Peyer's patch (tissue), 4 donors: ENCODE measurements around the gene ENPP4. TPM values are rescaled to one million over a fixed set of nuclear protein-coding genes. Genes with fewer than 3 reads are reported as not detected.
"Not testable (repeated sequence)": the region's sequence is repeated elsewhere in the genome, so short reads cannot be mapped to it uniquely, and the experiment has no call there.

ENCODE experiments used
- DNase-seq, 3 donors: peaks; one replicate each; pipeline ENCODE4 v3.0.0-alpha.2; 2017 to 2019
- H3K27ac ChIP-seq, 4 donors: fragments of 200-600 bp; sonication (generic); one replicate each; pipeline ENCODE4 v1.5.1; 2016 to 2019
- H3K27me3 ChIP-seq, 2 donors: fragments of 200-600 bp; sonication (generic); one replicate each; pipeline ENCODE4 v1.5.1; 2019
- H3K36me3 ChIP-seq, 3 donors: fragments of 200-600 bp; sonication (generic); one replicate each; pipeline ENCODE4 v1.5.1; 2016 to 2019
- H3K4me1 ChIP-seq, 4 donors: fragments of 200-600 bp; sonication (generic); one replicate each; pipeline ENCODE4 v1.5.1; 2016 to 2019
- H3K4me3 ChIP-seq, 4 donors: fragments of 200-600 bp; sonication (generic); 1 replicate in 3 of 4; 2 replicates in 1 of 4; pipeline ENCODE4 v1.5.1; 2016 to 2019; ENCODE audit warnings: mild to moderate bottlenecking in 1 of 4
- H3K9me3 ChIP-seq, 4 donors: fragments of 200-600 bp; sonication (generic); one replicate each; pipeline ENCODE4 v1.5.1; 2016 to 2019; ENCODE audit warnings: mild to moderate bottlenecking in 1 of 4
- CTCF ChIP-seq, 6 experiments: fragments of 450-650 bp in 4 of 6; fragments of 200-600 bp in 2 of 6; sonication (generic) in 1 of 6; IDR thresholded peaks; one replicate each; pipeline ENCODE4 v1.5.1; 2017 to 2019; ENCODE audit warnings: antibody characterized with exemption in 6 of 6, mild to moderate bottlenecking in 3 of 6, moderate library complexity in 1 of 6
- POLR2A ChIP-seq, 2 donors: fragments of 450-650 bp; IDR thresholded peaks; one replicate each; pipeline ENCODE4 v1.5.1; 2017; ENCODE audit warnings: antibody characterized with exemption in 2 of 2, mild to moderate bottlenecking in 2 of 2, moderate library complexity in 2 of 2
- total RNA-seq, 4 donors: library from RNA; depleted of rRNA; stranded (reverse); fragments of >200 nt; gene quantifications; one replicate each; pipeline ENCODE4 v1.1.0, GENCODE V29; 2016

ENPP4 gene
- total RNA-seq, 4 donors from 2014 or later: 4.1 to 22.6 (median 14.1) TPM

GRCh38 chr6:46130666-46131065 lies 877 bp downstream of the ENPP4 start:
- H3K27ac ChIP-seq: peak overlapping the region in 2 of 4 donors; percentile 78 to 84
- no peaks in the 10 kb centered on the region for H3K4me1 ChIP-seq
- H3K36me3 ChIP-seq: no peaks in the 10 kb centered on the region
- no peak for TF ChIP-seq POLR2A (IDR thresholded peaks at IDR 0.05)
- TF ChIP-seq CTCF (IDR thresholded peaks at IDR 0.05): no peak
- no peaks in the 10 kb centered on the region for H3K9me3 ChIP-seq
- no peak for DNase-seq
- no peaks in the 10 kb centered on the region for H3K27me3 ChIP-seq
- peak overlapping the region; percentile 60 to 87 (median 78) for H3K4me3 ChIP-seq

DNA sequence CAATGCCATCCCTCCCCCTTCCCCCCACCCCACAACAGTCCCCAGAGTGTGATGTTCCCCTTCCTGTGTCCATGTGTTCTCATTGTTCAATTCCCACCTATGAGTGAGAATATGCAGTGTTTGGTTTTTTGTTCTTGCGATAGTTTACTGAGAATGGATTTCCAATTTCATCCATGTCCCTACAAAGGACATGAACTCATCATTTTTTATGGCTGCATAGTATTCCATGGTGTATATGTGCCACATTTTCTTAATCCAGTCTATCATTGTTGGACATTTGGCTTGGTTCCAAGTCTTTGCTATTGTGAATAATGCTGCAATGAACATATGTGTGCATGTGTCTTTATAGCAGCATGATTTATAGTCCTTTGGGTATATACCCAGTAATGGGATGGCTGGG lies 1.5 kb downstream of the ENPP4 start:
- H3K27me3 ChIP-seq, H3K4me3 ChIP-seq, H3K27ac ChIP-seq, H3K36me3 ChIP-seq, DNase-seq, H3K9me3 ChIP-seq, H3K4me1 ChIP-seq: not testable (repeated sequence)

GRCh38 chr6:46134216-46134615 lies 4.4 kb downstream of the ENPP4 start:
- Histone ChIP-seq H3K9me3 (no peaks in the 10 kb centered on the region), H3K4me1 (no peaks in the 10 kb centered on the region), H3K36me3 (no peaks in the 10 kb centered on the region), H3K27ac (no peak overlapping the region), H3K4me3 (no peak overlapping the region), H3K27me3 (no peaks in the 10 kb centered on the region)
- TF ChIP-seq POLR2A (IDR thresholded peaks at IDR 0.05): no peak
- TF ChIP-seq CTCF (IDR thresholded peaks at IDR 0.05): no peak
- no peak for DNase-seq

DNA sequence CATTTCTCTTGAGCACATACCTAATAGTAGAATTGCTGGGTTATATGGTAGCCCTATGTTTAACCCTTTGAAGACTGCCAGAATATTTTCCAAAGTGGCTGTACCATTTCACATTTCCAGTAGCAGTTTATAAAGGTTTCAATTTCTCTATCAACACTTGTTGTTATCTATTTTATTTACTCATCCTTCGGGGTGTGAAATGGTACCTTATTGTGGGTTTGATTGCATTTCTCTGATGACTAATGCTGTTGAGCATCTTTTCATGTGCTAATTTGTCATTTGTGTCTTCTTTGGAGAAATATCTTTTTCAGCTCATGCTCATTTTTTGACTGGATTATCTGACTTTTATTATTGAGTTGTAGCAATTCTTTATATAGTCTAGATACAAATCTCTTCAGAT lies 5.4 kb downstream of the ENPP4 start:
- no peak for TF ChIP-seq POLR2A (IDR thresholded peaks at IDR 0.05)
- TF ChIP-seq CTCF (IDR thresholded peaks at IDR 0.05): no peak
- DNase-seq: no peak
- Histone ChIP-seq H3K36me3 (no peaks in the 10 kb centered on the region), H3K4me3 (no peak overlapping the region), H3K27ac (no peak overlapping the region), H3K4me1 (no peaks in the 10 kb centered on the region), H3K9me3 (no peaks in the 10 kb centered on the region), H3K27me3 (no peaks in the 10 kb centered on the region)

DNA sequence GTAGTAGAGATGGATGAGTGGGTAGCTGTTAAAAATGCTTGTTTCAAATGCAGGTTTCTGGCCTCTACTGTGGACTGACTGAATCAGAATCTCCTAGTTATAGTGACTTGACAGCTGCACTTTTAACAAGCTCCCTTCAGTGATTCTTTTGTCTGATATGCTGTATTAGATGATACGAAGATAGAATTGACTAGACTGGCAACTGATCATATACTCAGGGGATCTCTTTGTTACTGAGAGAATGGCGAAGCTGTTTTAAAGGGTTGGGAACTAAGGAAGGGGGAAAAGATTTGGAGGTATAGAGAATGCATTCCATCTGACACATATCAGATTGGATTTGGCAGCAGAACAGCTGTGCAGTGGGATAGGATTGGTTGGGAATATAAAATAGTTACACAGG lies 7.0 kb downstream of the ENPP4 start:
- Histone ChIP-seq H3K4me3 (no peak overlapping the region), H3K27me3 (no peaks in the 10 kb centered on the region), H3K27ac (no peak overlapping the region), H3K4me1 (no peaks in the 10 kb centered on the region), H3K9me3 (no peaks in the 10 kb centered on the region), H3K36me3 (peaks cover 0 to 4% (median 0%) of the 10 kb centered on the region in 3 donors)
- no peak for DNase-seq
- no peak for TF ChIP-seq POLR2A (IDR thresholded peaks at IDR 0.05)
- no peak for TF ChIP-seq CTCF (IDR thresholded peaks at IDR 0.05)

- H3K36me3 ChIP-seq: peaks cover 0 to 6% (median 0%) of the 10 kb centered on the region in 3 donors
- no peak overlapping the region for H3K4me3 ChIP-seq
- no peaks in the 10 kb centered on the region for H3K9me3 ChIP-seq
- TF ChIP-seq POLR2A (IDR thresholded peaks at IDR 0.05) (no peak), CTCF (IDR thresholded peaks at IDR 0.05) (no peak)
- H3K27me3 ChIP-seq: no peaks in the 10 kb centered on the region
- no peak for DNase-seq
- H3K27ac ChIP-seq: no peak overlapping the region
- no peaks in the 10 kb centered on the region for H3K4me1 ChIP-seq
Measured at GRCh38 chr6:46137387-46137786, 7.6 kb downstream of the ENPP4 start.
